Mesodermal cell (in vitro differentiated cells): ENCODE measurements around the gene F13A1.

Source experiments
- H3K27ac ChIP-seq: 2 replicates; pipeline ENCODE4 v1.7.0; 2013; ENCODE audit warnings: mild to moderate bottlenecking, low read depth, low read length, moderate library complexity; ENCODE audit not compliant: severe bottlenecking
- H3K36me3 ChIP-seq: 2 replicates; pipeline ENCODE4 v1.7.1; 2013; ENCODE audit warnings: mild to moderate bottlenecking, low read length, moderate library complexity; ENCODE audit not compliant: control insufficient read depth, insufficient read depth
- H3K4me1 ChIP-seq: one replicate; pipeline ENCODE4 v1.7.1; 2013; ENCODE audit warnings: mild to moderate bottlenecking, low read length; ENCODE audit not compliant: insufficient read depth, control insufficient read depth, poor library complexity, severe bottlenecking
- H3K4me3 ChIP-seq: 2 replicates; pipeline ENCODE4 v1.7.0; 2013; ENCODE audit warnings: low read length, control low read depth, mild to moderate bottlenecking; ENCODE audit not compliant: insufficient read depth, poor library complexity, severe bottlenecking; ENCODE audit errors: extremely low read depth
- H3K9me3 ChIP-seq: 2 replicates; pipeline ENCODE4 v1.7.1; 2013; ENCODE audit warnings: mild to moderate bottlenecking, low read length, moderate library complexity; ENCODE audit not compliant: control insufficient read depth
- WGBS, 2 experiments: methylation state at CpG; one replicate each; pipeline ENCODE4 v1.1.5; 2013; ENCODE audit warnings: missing lambda C conversion rate in 2 of 2; ENCODE audit not compliant: insufficient coverage in 2 of 2; 5-methylcytosine and 5-hydroxymethylcytosine counted together

The F13A1 gene

DNA sequence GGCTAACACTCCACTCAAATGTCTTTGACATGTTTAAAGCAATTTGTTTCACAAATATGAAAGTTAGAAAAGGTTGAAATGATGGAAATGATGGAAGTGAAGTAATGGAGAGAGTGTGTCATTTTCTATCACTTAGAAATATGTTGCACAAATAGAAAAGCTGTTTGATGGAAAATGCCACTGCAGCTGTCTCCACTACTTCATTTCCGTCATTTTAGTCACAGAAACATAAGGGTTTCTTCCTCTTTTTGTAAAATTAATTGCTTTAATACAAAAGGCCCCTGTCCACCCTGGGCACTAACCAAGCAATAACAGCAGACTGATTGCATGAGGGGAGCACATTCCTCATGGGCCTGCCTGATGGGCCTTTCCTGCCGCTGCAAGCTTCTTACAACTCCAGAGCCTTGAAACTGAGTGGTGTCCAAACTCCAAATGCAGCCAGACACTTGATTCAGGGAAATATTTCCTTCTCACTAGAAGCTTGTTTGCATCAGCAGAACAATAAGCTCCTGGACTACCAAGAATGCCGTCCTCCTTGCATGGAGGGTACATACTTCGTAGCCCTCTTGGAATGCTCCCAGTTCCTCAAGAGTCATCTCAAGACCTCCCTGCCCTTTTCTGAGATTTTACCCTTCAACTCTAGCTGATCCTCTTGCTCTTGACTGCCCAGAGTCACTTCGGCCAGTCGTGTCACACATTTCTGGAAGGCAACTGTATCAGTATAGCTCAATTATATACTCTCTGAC, 36.1 kb downstream of the F13A1 start:
- Histone ChIP-seq H3K9me3 (no peaks in the 10 kb centered on the region), H3K27ac (no peak overlapping the region), H3K4me3 (no peak overlapping the region), H3K36me3 (no peaks in the 10 kb centered on the region), H3K4me1 (no peaks in the 10 kb centered on the region)
- WGBS, 2 experiments: 95% methylated on average over 3 to 4 of the region's 6 CpGs

DNA sequence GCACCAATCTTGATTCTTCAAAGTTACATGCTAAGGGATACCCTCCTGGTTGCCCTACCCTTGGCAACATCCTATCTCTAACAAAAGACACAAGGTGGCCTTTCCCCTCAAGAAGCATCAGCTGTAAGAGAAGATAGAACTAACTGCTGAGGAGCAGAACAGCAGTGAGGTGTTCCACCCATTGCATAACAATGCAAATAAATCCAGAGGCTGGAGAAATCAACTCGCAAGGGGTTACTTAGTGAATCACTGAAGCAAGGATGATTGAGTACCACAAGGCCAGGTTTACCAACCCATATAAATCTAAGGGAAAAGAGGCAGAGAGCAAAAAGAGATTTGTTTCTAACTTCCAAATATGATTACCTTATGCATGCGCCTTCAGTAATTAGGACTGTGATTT, 36.7 kb downstream of the F13A1 start:
- H3K9me3 ChIP-seq: no peaks in the 10 kb centered on the region
- no peak overlapping the region for H3K4me3 ChIP-seq
- H3K36me3 ChIP-seq: no peaks in the 10 kb centered on the region
- no peak overlapping the region for H3K27ac ChIP-seq
- 88% methylated on average over 1 of the region's 2 CpGs; no CpG with 5 or more reads in 1 of the 2 experiments for whole genome bisulfite sequencing, 2 experiments
- H3K4me1 ChIP-seq: no peaks in the 10 kb centered on the region

- Histone ChIP-seq H3K27ac (no peak overlapping the region), H3K36me3 (no peaks in the 10 kb centered on the region), H3K4me1 (no peaks in the 10 kb centered on the region), H3K9me3 (no peaks in the 10 kb centered on the region), H3K4me3 (no peak overlapping the region)
- WGBS, 2 experiments: no CpG with 5 or more reads among the region's 1 CpG
These were observed 37.7 kb downstream of the F13A1 start for GRCh38 chr6:6282716-6283115.

DNA sequence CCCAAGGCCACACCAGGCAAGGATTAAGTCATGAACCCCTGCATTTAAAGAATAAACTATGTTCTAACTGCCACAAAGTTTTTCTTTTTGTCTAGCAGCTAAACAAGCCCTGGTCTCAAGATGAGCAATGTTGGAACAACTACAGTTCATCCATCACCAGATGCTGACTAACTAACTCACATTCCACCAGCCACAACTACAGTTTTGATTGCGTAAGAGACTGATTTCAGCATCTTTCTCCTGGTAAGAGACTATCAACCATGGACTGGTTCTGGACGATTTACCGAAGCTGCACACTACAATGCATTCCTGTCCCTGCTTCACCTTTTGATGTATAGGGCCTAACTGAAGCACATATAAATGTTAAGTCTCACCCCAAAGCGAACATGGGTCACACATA, 43.0 kb downstream of the F13A1 start:
- H3K9me3 ChIP-seq: no peaks in the 10 kb centered on the region
- H3K4me3 ChIP-seq: no peak overlapping the region
- no peak overlapping the region for H3K27ac ChIP-seq
- no peaks in the 10 kb centered on the region for H3K36me3 ChIP-seq
- WGBS, 2 experiments: 75 to 91% methylated on average over 3 to 4 of the region's 4 CpGs
- no peaks in the 10 kb centered on the region for H3K4me1 ChIP-seq

DNA sequence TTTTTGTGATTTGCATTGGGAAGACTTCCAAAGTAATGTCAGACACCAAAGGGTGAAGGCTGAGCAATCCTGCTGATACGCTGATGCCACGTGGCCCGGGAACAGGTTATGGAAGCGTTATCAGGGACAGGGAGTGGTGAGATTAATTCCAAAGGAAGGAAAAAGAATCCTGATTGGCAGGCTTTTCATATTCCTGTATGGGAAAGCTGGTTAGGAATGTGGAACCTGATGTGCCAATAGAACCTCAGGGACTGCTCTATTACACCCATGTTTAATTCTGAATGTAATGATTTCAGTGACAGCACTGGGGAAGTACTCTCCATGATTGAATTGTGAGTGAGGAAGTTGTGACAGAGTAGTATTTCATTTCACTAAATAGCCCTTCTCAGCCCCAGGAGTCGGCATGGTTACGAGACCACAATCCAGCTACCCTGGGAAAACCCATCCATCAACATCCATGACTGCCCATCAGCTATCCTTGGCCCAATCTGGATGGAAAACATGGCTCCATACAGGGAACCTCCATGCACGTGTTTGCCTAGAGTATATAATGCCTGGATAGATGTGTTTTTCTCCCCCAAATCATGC, 49.4 kb downstream of the F13A1 start:
- Histone ChIP-seq H3K36me3 (no peaks in the 10 kb centered on the region), H3K4me3 (no peak overlapping the region), H3K9me3 (no peaks in the 10 kb centered on the region), H3K4me1 (no peaks in the 10 kb centered on the region), H3K27ac (no peak overlapping the region)
- 81 to 89% methylated on average over 4 to 5 of the region's 7 CpGs for WGBS, 2 experiments

DNA sequence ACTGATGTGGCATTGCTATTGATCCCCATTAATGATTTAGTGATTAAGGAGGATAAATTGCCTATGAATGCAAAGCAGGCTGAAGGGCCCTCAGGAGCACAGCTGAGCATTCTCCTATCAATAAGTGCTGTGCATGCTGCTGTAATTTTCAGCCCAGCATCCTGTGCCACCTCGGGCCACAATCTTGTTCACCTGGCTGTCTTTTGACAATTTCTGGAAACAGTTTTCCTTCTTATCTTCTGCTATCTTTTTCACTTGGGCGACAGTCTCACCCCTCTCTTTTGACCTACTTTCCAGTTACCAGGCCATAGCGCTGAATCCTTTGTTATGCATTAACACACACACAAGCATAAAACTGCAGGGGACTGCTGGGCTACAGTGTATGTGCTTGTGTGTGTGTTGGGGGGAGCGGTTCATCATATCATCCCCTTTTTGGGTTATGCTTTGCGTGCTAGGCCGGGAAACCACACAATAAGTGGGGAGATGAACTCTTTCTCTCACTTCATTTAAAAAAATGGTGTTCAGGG, 60.2 kb downstream of the F13A1 start:
- Histone ChIP-seq H3K36me3 (no peaks in the 10 kb centered on the region), H3K4me1 (peaks cover 21% of the 10 kb centered on the region), H3K27ac (no peak overlapping the region), H3K4me3 (no peak overlapping the region), H3K9me3 (no peaks in the 10 kb centered on the region)
- 69 to 89% methylated on average over 1 to 2 of the region's 6 CpGs for WGBS, 2 experiments

DNA sequence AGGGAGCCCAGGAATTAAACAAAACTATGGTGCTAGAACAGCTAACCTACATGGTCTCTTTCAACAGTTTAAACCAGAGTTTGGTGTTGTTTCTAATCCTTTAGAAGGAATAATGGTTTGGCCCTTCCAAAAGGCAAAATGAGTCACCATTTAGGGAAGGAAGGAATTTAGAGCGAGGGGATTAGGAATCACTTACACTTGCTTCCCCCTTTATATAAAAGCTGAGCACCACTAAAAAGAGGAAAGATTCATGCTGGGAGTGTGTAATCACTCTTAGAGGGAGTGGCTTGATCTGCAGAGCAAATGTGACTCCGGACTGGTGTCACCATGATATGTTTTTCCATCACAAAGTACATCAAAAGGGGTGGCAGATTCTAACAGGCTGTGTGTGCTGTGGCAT, 63.6 kb downstream of the F13A1 start:
- no peaks in the 10 kb centered on the region for H3K9me3 ChIP-seq
- H3K27ac ChIP-seq: peak overlapping the region; percentile 79
- no peak overlapping the region for H3K4me3 ChIP-seq
- H3K4me1 ChIP-seq: peaks cover 21% of the 10 kb centered on the region
- WGBS, 2 experiments: 60% methylated on average over 1 of the region's 2 CpGs; no CpG with 5 or more reads in 1 of the 2 experiments
- no peaks in the 10 kb centered on the region for H3K36me3 ChIP-seq

GRCh38 chr6:6256259-6256658, 64.2 kb downstream of the F13A1 start:
- Histone ChIP-seq H3K4me3 (no peak overlapping the region), H3K27ac (peak overlapping the region; percentile 79), H3K9me3 (no peaks in the 10 kb centered on the region), H3K4me1 (peaks cover 21% of the 10 kb centered on the region), H3K36me3 (no peaks in the 10 kb centered on the region)
- whole genome bisulfite sequencing, 2 experiments: 94% methylated on average over 3 to 4 of the region's 4 CpGs

GRCh38 chr6:6251555-6252280, 68.7 kb downstream of the F13A1 start:
- WGBS, 2 experiments: 90 to 91% methylated on average over 8 to 12 of the region's 13 CpGs
- H3K4me1 ChIP-seq: peaks cover 9% of the 10 kb centered on the region
- H3K27ac ChIP-seq: no peak overlapping the region
- no peak overlapping the region for H3K4me3 ChIP-seq
- no peaks in the 10 kb centered on the region for H3K9me3 ChIP-seq
- H3K36me3 ChIP-seq: no peaks in the 10 kb centered on the region

DNA sequence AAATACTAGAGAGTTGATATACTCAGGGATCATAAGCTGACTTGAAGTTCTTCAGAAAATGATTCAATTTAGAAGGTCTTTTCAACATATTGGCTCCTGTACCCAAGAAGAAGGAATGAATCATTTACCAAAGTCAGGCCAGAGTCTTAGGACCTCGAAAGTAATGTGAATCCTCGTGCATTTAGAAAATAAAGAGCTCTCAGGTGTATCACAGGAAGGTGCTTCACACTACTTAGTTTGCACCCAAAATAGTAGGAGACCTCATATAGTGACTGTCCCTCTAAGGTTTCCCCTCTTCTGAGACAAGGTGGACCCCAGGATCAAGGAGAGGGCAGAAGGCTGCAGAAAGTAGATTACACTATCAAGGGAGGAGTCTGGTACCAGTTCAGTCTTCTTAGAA, 71.8 kb downstream of the F13A1 start:
- 88 to 89% methylated on average over 2 of the region's 2 CpGs for WGBS, 2 experiments
- no peak overlapping the region for H3K4me3 ChIP-seq
- H3K9me3 ChIP-seq: no peaks in the 10 kb centered on the region
- no peak overlapping the region for H3K27ac ChIP-seq
- H3K36me3 ChIP-seq: no peaks in the 10 kb centered on the region
- H3K4me1 ChIP-seq: no peaks in the 10 kb centered on the region
